ENCODE results near the gene PIEZO2. TPM values are rescaled to one million over a fixed set of nuclear protein-coding genes. Genes with fewer than 3 reads are reported as not detected.

Gene PIEZO2
- polyA plus RNA-seq, 1 donor from 2014 or later, result 0.30 TPM

GRCh38 chr18:11046140-11046539 lies 103.2 kb downstream of the PIEZO2 start:
- H3K9ac ChIP-seq (ENCODE audit: low read length), result no peak overlapping the region
- TF ChIP-seq REST (IDR thresholded peaks at IDR 0.05; ENCODE audit: borderline replicate concordance), result no peak
- TF ChIP-seq, protein P1, sequence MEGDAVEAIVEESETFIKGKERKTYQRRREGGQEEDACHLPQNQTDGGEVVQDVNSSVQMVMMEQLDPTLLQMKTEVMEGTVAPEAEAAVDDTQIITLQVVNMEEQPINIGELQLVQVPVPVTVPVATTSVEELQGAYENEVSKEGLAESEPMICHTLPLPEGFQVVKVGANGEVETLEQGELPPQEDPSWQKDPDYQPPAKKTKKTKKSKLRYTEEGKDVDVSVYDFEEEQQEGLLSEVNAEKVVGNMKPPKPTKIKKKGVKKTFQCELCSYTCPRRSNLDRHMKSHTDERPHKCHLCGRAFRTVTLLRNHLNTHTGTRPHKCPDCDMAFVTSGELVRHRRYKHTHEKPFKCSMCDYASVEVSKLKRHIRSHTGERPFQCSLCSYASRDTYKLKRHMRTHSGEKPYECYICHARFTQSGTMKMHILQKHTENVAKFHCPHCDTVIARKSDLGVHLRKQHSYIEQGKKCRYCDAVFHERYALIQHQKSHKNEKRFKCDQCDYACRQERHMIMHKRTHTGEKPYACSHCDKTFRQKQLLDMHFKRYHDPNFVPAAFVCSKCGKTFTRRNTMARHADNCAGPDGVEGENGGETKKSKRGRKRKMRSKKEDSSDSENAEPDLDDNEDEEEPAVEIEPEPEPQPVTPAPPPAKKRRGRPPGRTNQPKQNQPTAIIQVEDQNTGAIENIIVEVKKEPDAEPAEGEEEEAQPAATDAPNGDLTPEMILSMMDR (IDR thresholded peaks at IDR 0.05; ENCODE audit: poor library complexity, severe bottlenecking), result no peak
- TF ChIP-seq POLR2AphosphoS5 (IDR thresholded peaks at IDR 0.05), result no peak
- TF ChIP-seq RAD21 (conservative IDR thresholded peaks at IDR 0.05), result no peak
- no peak for TF ChIP-seq TAF1 (IDR thresholded peaks at IDR 0.05; ENCODE audit: low read depth)
- TF ChIP-seq EP300 (conservative IDR thresholded peaks at IDR 0.05; ENCODE audit: poor library complexity, severe bottlenecking), result no peak
- no peak for TF ChIP-seq SMC3 (conservative IDR thresholded peaks at IDR 0.05; ENCODE audit: poor library complexity)
- no peak for TF ChIP-seq EZH2 (IDR thresholded peaks at IDR 0.05; ENCODE audit: borderline replicate concordance, insufficient read depth, low read length, poor library complexity, severe bottlenecking)
- no peak for TF ChIP-seq MXI1 (conservative IDR thresholded peaks at IDR 0.05; ENCODE audit: poor library complexity, severe bottlenecking)
- no peaks in the 10 kb centered on the region for H3K9me3 ChIP-seq (ENCODE audit: low read length)
- H3K27ac ChIP-seq (ENCODE audit: low read length), result no peak overlapping the region
- no peak overlapping the region for H2AFZ ChIP-seq (ENCODE audit: low read depth, low read length)
- H3K4me2 ChIP-seq (ENCODE audit: low read length), result no peak overlapping the region
- H4K20me1 ChIP-seq (ENCODE audit: insufficient read depth), result no peaks in the 10 kb centered on the region
- no peaks in the 10 kb centered on the region for H3K79me2 ChIP-seq (replicated peaks; ENCODE audit: insufficient read depth, low read length)
- no peaks in the 10 kb centered on the region for H3K27me3 ChIP-seq (ENCODE audit: insufficient read depth, low read depth, low read length)
- no peak overlapping the region for H3K4me3 ChIP-seq (ENCODE audit: low read length)
- no peaks in the 10 kb centered on the region for H3K9me2 ChIP-seq (ENCODE audit: insufficient read depth, low read length)
- H3K36me3 ChIP-seq (ENCODE audit: insufficient read depth, low read length), result no peaks in the 10 kb centered on the region
- no peaks in the 10 kb centered on the region for H3F3A ChIP-seq (ENCODE audit: insufficient read depth, low read length, poor library complexity, severe bottlenecking)

DNA sequence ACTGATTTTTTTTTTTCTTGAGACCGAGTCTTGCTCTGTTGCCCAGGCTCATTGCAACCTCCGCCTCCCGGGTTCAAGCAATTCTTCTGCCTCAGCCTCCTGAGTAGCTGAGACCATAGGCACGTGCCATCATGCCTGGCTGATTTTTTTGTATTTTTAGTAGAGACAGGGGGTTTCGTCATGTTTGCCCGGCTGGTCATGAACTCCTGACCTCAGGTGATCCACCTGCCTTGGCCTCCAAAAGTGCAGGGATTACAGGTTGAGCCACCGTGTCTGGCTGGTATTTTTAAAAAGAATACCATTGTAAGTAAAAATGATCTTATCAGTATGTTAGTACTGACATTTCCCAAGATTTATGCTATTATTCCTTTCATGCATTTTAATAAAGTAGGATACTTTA lies 105.7 kb downstream of the PIEZO2 start:
- no peaks in the 10 kb centered on the region for H3K9me2 ChIP-seq (ENCODE audit: insufficient read depth, low read length)
- H3K4me2 ChIP-seq (ENCODE audit: low read length), result no peak overlapping the region
- no peak overlapping the region for H3K9ac ChIP-seq (ENCODE audit: low read length)
- no peak overlapping the region for H2AFZ ChIP-seq (ENCODE audit: low read depth, low read length)
- H3K27ac ChIP-seq (ENCODE audit: low read length), result no peak overlapping the region
- TF ChIP-seq POLR2AphosphoS5 (IDR thresholded peaks at IDR 0.05), result no peak
- TF ChIP-seq RAD21 (conservative IDR thresholded peaks at IDR 0.05), result no peak
- TF ChIP-seq EZH2 (IDR thresholded peaks at IDR 0.05; ENCODE audit: borderline replicate concordance, insufficient read depth, low read length, poor library complexity, severe bottlenecking), result no peak
- no peak for TF ChIP-seq EP300 (conservative IDR thresholded peaks at IDR 0.05; ENCODE audit: poor library complexity, severe bottlenecking)
- TF ChIP-seq, protein P1 (IDR thresholded peaks at IDR 0.05; ENCODE audit: poor library complexity, severe bottlenecking), result no peak
- TF ChIP-seq MXI1 (conservative IDR thresholded peaks at IDR 0.05; ENCODE audit: poor library complexity, severe bottlenecking), result no peak
- TF ChIP-seq REST (IDR thresholded peaks at IDR 0.05; ENCODE audit: borderline replicate concordance), result no peak
- no peak for TF ChIP-seq SMC3 (conservative IDR thresholded peaks at IDR 0.05; ENCODE audit: poor library complexity)
- H3K4me3 ChIP-seq (ENCODE audit: low read length), result no peak overlapping the region
- H3K9me3 ChIP-seq (ENCODE audit: low read length), result no peaks in the 10 kb centered on the region
- H3K36me3 ChIP-seq (ENCODE audit: insufficient read depth, low read length), result no peaks in the 10 kb centered on the region
- H3F3A ChIP-seq (ENCODE audit: insufficient read depth, low read length, poor library complexity, severe bottlenecking), result no peaks in the 10 kb centered on the region
- H3K27me3 ChIP-seq (ENCODE audit: insufficient read depth, low read depth, low read length), result no peaks in the 10 kb centered on the region
- no peaks in the 10 kb centered on the region for H3K79me2 ChIP-seq (replicated peaks; ENCODE audit: insufficient read depth, low read length)
- H4K20me1 ChIP-seq (ENCODE audit: insufficient read depth), result no peaks in the 10 kb centered on the region
